ENCODE data around the gene PTTG1. TPM values are rescaled to one million over a fixed set of nuclear protein-coding genes. Genes with fewer than 3 reads are reported as not detected.

PTTG1 gene
- total RNA-seq, 1 experiment from 2014 or later: 183 TPM

- no peak overlapping the region for H3K4me3 ChIP-seq (replicated peaks in 1 of 2; ENCODE audit: low read depth in 1 of 2, low read length in 2 of 2)
- H3K27me3 ChIP-seq (ENCODE audit: insufficient read depth, low read length): peaks cover 36% of the 10 kb centered on the region
- DNase-seq (ENCODE audit: low read depth, low spot score) (no peak), ATAC-seq (no peak)
- TF ChIP-seq CEBPB (IDR thresholded peaks at IDR 0.05; ENCODE audit: low read depth) (no peak), ELF1 (IDR thresholded peaks at IDR 0.05; ENCODE audit: borderline replicate concordance, low read depth) (no peak), SRF (IDR thresholded peaks at IDR 0.05; ENCODE audit: low read depth) (no peak), ZNF274 (IDR thresholded peaks at IDR 0.05; ENCODE audit: low read depth, low read length) (no peak), EZH2 (IDR thresholded peaks at IDR 0.05) (no peak), CBX3 (IDR thresholded peaks at IDR 0.05; ENCODE audit: low read depth) (no peak), REST (IDR thresholded peaks at IDR 0.05; ENCODE audit: low read depth) (no peak), YY1 (IDR thresholded peaks at IDR 0.05; ENCODE audit: extremely low read depth, insufficient replicate concordance, low read depth, low read length) (no peak), FOSL1 (IDR thresholded peaks at IDR 0.05; ENCODE audit: low read depth) (no peak), ATF3 (IDR thresholded peaks at IDR 0.05) (no peak)
- H2AFZ ChIP-seq (ENCODE audit: low read depth, low read length, poor library complexity, severe bottlenecking): no peak overlapping the region
- no peak overlapping the region for H3K9ac ChIP-seq (ENCODE audit: low read length)
- H3K9me2 ChIP-seq (ENCODE audit: insufficient read depth): no peaks in the 10 kb centered on the region
- RAD21 ChIA-PET (ENCODE audit: low non-redundant PET in 1 of 2, low total read pairs in 2 of 2, uncharacterized antibody in 2 of 2, unreplicated experiment in 2 of 2): no interaction called here
- H3K4me2 ChIP-seq (ENCODE audit: low read length): no peak overlapping the region
- POLR2A ChIA-PET: no interaction called here
- no peak overlapping the region for H3K27ac ChIP-seq (ENCODE audit: low read depth, low read length)
- no peaks in the 10 kb centered on the region for H3K4me1 ChIP-seq (ENCODE audit: control insufficient read depth in 1 of 2, insufficient read depth in 2 of 2, low read length in 2 of 2)
- no peaks in the 10 kb centered on the region for H4K20me1 ChIP-seq (ENCODE audit: insufficient read depth)
- intact Hi-C loops (cut with micrococcal nuclease): no loop called here
- no peaks in the 10 kb centered on the region for H3K9me3 ChIP-seq (ENCODE audit: control insufficient read depth in 1 of 2, insufficient read depth in 1 of 2, low read depth in 1 of 2, low read length in 2 of 2)
- BruUV-seq (replicated peaks): no TSS peak
- CTCF ChIA-PET: no interaction called here
- no peaks in the 10 kb centered on the region for H3K36me3 ChIP-seq (ENCODE audit: control insufficient read depth in 1 of 2, insufficient read depth in 2 of 2, low read length in 2 of 2)
- no peaks in the 10 kb centered on the region for H3K79me2 ChIP-seq (ENCODE audit: insufficient read depth, low read length)
These were observed 35.0 kb downstream of the PTTG1 start for GRCh38 chr5:160456480-160457177.
